ENCODE data around the gene MFAP3L. TPM values are rescaled to one million over a fixed set of nuclear protein-coding genes. Genes with fewer than 3 reads are reported as not detected.
A peak's percentile ranks its signal among the peaks of the same experiment; 100 is the strongest.

The MFAP3L gene
- total RNA-seq, 1 experiment from 2014 or later, result 5.1 TPM

- Histone ChIP-seq H3K23ac (ENCODE audit: insufficient read length, low read depth, low read length) (no peak overlapping the region), H4K8ac (replicated peaks; ENCODE audit: insufficient read length, low read depth, low read length) (no peak overlapping the region), H2BK15ac (ENCODE audit: low read depth, low read length) (no peak overlapping the region), H3K9ac (ENCODE audit: extremely low read depth, insufficient read length, low read length) (no peak overlapping the region), H3K4me2 (ENCODE audit: insufficient read depth, insufficient read length, low read length) (no peak overlapping the region), H2AK5ac (ENCODE audit: insufficient read length, low read length) (no peak overlapping the region), H2BK5ac (ENCODE audit: insufficient read length, low read length) (no peak overlapping the region), H3K27me3 (ENCODE audit: insufficient read depth, low read length) (no peaks in the 10 kb centered on the region), H3K27ac (ENCODE audit: insufficient read length, low read depth, low read length) (no peak overlapping the region), H3K4me1 (ENCODE audit: insufficient read depth, low read length) (peaks cover 7% of the 10 kb centered on the region; the same call in 1 of the 2 replicates), H4K91ac (ENCODE audit: insufficient read length, low read depth, low read length) (no peak overlapping the region), H4K5ac (ENCODE audit: insufficient read length, low read depth, low read length) (no peak overlapping the region), H3K9me3 (ENCODE audit: control insufficient read depth, low read depth, low read length) (no peaks in the 10 kb centered on the region), H3K79me1 (ENCODE audit: insufficient read depth, low read depth, low read length, poor library complexity, severe bottlenecking) (no peaks in the 10 kb centered on the region), H4K20me1 (ENCODE audit: control insufficient read depth, insufficient read depth, insufficient read length) (no peaks in the 10 kb centered on the region), H2BK120ac (ENCODE audit: low read depth, low read length, poor library complexity, severe bottlenecking) (no peak overlapping the region), H3K4ac (ENCODE audit: low read depth, low read length) (no peak overlapping the region), H2AFZ (ENCODE audit: low read length) (no peak overlapping the region), H3K18ac (ENCODE audit: insufficient read length, low read depth, low read length) (no peak overlapping the region), H3T11ph (ENCODE audit: low read length) (no peak overlapping the region), H2BK20ac (ENCODE audit: low read depth, low read length, poor library complexity, severe bottlenecking) (no peak overlapping the region), H3K79me2 (ENCODE audit: insufficient read depth, low read length) (no peaks in the 10 kb centered on the region), H3K23me2 (ENCODE audit: insufficient read length, low read depth, low read length, poor library complexity, severe bottlenecking) (no peaks in the 10 kb centered on the region), H2BK12ac (ENCODE audit: insufficient read length, low read depth, low read length) (no peak overlapping the region), H3K56ac (ENCODE audit: insufficient read length, low read depth, low read length) (no peak overlapping the region), H3K14ac (ENCODE audit: insufficient read depth, low read length) (no peak overlapping the region)
- no peak overlapping the region for H3K4me3 Mint-ChIP-seq
- H3K4me1 Mint-ChIP-seq, result peaks cover 10 to 15% of the 10 kb centered on the region in 2 experiments
- no peaks in the 10 kb centered on the region for H3K36me3 Mint-ChIP-seq (ENCODE audit: insufficient read depth in 1 of 3, low read depth in 3 of 3)
- 0 out of 7 replicates have a peak overlapping the region, but pooled peaks of 1 of the 3 experiments have one; percentile 11 for H3K27ac Mint-ChIP-seq
- no peaks in the 10 kb centered on the region; the same call in 1 of the 2 replicates for H3K27me3 Mint-ChIP-seq (ENCODE audit: low read depth)
- no peak for DNase-seq
- WGBS (ENCODE audit: extremely low coverage, insufficient read length, low lambda C conversion rate), result no CpG with 5 or more reads among the region's 12 CpGs
- TF ChIP-seq CTCF (conservative IDR thresholded peaks at IDR 0.05), result no peak
- no peaks in the 10 kb centered on the region for H3K9me3 Mint-ChIP-seq
Observed at GRCh38 chr4:170003071-170004070, 22.8 kb downstream of the MFAP3L start.

All from H9 (cell line).